Common myeloid progenitor, CD34-positive (primary cell): ENCODE data around the gene CTAG2.
"Not testable (repeated sequence)": the region's sequence is repeated elsewhere in the genome, so short reads cannot be mapped to it uniquely, and the experiment has no call there.

ENCODE experiments used
- CTCF ChIA-PET: fragments of 350-600 bp; sonication (Branson Sonifier 250); formaldehyde crosslinking; loops from one replicate; lab custom pipeline; 2021; ENCODE audit warnings: antibody characterized with exemption; lab: Charles Lee
- POLR2A ChIA-PET: fragments of 350-600 bp; sonication (Branson Sonifier 250); formaldehyde crosslinking; loops from one replicate; lab custom pipeline; 2021; ENCODE audit warnings: antibody characterized with exemption; lab: Charles Lee
- DNase-seq, 3 donors: peaks; one replicate each; pipeline versions ENCODE4 v3.0.0 to v3.0.0-alpha.2; 2013
- H3K27ac ChIP-seq, 2 experiments: 1 replicate in 1 of 2; 2 replicates in 1 of 2; pipeline ENCODE4 v1.7.0; 2013; ENCODE audit warnings: inconsistent platforms in 2 of 2, low read length in 2 of 2, mild to moderate bottlenecking in 2 of 2, low read depth in 1 of 2, moderate library complexity in 1 of 2; ENCODE audit not compliant: severe bottlenecking in 2 of 2, insufficient read depth in 1 of 2, poor library complexity in 1 of 2
- H3K27me3 ChIP-seq, 5 experiments: replicated peaks in 2 of 5; 1 replicate in 3 of 5; 2 replicates in 2 of 5; pipeline versions ENCODE4 v1.6.1 to v1.7.0; 2013; ENCODE audit warnings: low read length in 4 of 5, mild to moderate bottlenecking in 2 of 5, moderate library complexity in 2 of 5, inconsistent platforms in 1 of 5; ENCODE audit not compliant: insufficient read depth in 5 of 5, control insufficient read depth in 4 of 5
- H3K36me3 ChIP-seq, 4 experiments: 1 replicate in 2 of 4; 2 replicates in 2 of 4; pipeline versions ENCODE4 v1.6.1 to v1.7.0; 2013; ENCODE audit warnings: low read length in 3 of 4, control low read depth in 1 of 4, mild to moderate bottlenecking in 1 of 4; ENCODE audit not compliant: control insufficient read depth in 4 of 4, insufficient read depth in 4 of 4
- H3K4me1 ChIP-seq, 4 experiments: 1 replicate in 3 of 4; 2 replicates in 1 of 4; pipeline versions ENCODE4 v1.6.1 to v1.7.1; 2013; ENCODE audit warnings: low read length in 3 of 4, mild to moderate bottlenecking in 3 of 4, control low read depth in 1 of 4, inconsistent platforms in 1 of 4, moderate library complexity in 1 of 4; ENCODE audit not compliant: control insufficient read depth in 4 of 4, insufficient read depth in 4 of 4; ENCODE audit errors: control extremely low read depth in 1 of 4
- H3K4me3 ChIP-seq, 7 experiments: 1 replicate in 4 of 7; 2 replicates in 3 of 7; pipeline versions ENCODE4 v1.5.1 to v1.7.0; 2013; ENCODE audit warnings: mild to moderate bottlenecking in 7 of 7, low read length in 6 of 7, moderate library complexity in 6 of 7, inconsistent platforms in 2 of 7, low read depth in 2 of 7, control low read depth in 1 of 7; ENCODE audit not compliant: insufficient read depth in 4 of 7, control insufficient read depth in 1 of 7; ENCODE audit errors: extremely low read depth in 1 of 7
- H3K9me3 ChIP-seq, 5 experiments: 1 replicate in 4 of 5; 2 replicates in 1 of 5; pipeline versions ENCODE4 v1.6.1 to v1.7.1; 2013; ENCODE audit warnings: low read length in 4 of 5, mild to moderate bottlenecking in 2 of 5, inconsistent platforms in 1 of 5, low read depth in 1 of 5, moderate library complexity in 1 of 5; ENCODE audit not compliant: control insufficient read depth in 4 of 5, insufficient read depth in 2 of 5; ENCODE audit errors: control extremely low read depth in 1 of 5
- WGBS: methylation state at CpG from one replicate; pipeline ENCODE4 v1.1.5; 2013; ENCODE audit not compliant: insufficient coverage; 5-methylcytosine and 5-hydroxymethylcytosine counted together

CTAG2 gene

GRCh38 chrX:154628960-154629359 is 24.4 kb downstream of the CTAG2 start:
- not testable (repeated sequence) for H3K27me3 ChIP-seq, H3K4me1 ChIP-seq
- WGBS, result no CpG with 5 or more reads among the region's 5 CpGs

GRCh38 chrX:154620767-154621414 is 32.5 kb downstream of the CTAG2 start:
- CTCF ChIA-PET, H3K4me3 ChIP-seq, H3K4me1 ChIP-seq, POLR2A ChIA-PET, DNase-seq, H3K9me3 ChIP-seq, H3K27ac ChIP-seq, H3K36me3 ChIP-seq, H3K27me3 ChIP-seq: not testable (repeated sequence)
- no CpG with 5 or more reads among the region's 11 CpGs for WGBS

More at GRCh38 chrX:154628960-154629359, 24.4 kb downstream of the CTAG2 start:
- CTCF ChIA-PET, H3K9me3 ChIP-seq, DNase-seq, H3K27ac ChIP-seq, H3K36me3 ChIP-seq, H3K4me3 ChIP-seq, POLR2A ChIA-PET: not testable (repeated sequence)

GRCh38 chrX:154619182-154619581 is 34.2 kb downstream of the CTAG2 start, which contains the start of gene CTAG1B:
Gene CTAG1B (minus strand): TSS chrX:154619282. CDS start chrX:154619218, 64 bp downstream.
- DNase-seq, H3K4me1 ChIP-seq, CTCF ChIA-PET, H3K27ac ChIP-seq, H3K36me3 ChIP-seq, H3K4me3 ChIP-seq, POLR2A ChIA-PET, H3K27me3 ChIP-seq, H3K9me3 ChIP-seq: not testable (repeated sequence)
- no CpG with 5 or more reads among the region's 28 CpGs for WGBS

GRCh38 chrX:154613586-154613985 is 39.8 kb downstream of the CTAG2 start:
- not testable (repeated sequence) for H3K27ac ChIP-seq

GRCh38 chrX:154611146-154611545 is 42.2 kb downstream of the CTAG2 start:
- DNase-seq, H3K4me1 ChIP-seq, H3K9me3 ChIP-seq, H3K27me3 ChIP-seq, H3K4me3 ChIP-seq, H3K36me3 ChIP-seq, H3K27ac ChIP-seq, POLR2A ChIA-PET: not testable (repeated sequence)
- WGBS, result 90% methylated on average over 3 of the region's 12 CpGs
- CTCF ChIA-PET, result interaction anchor here (1.8 kb wide), 1 partner anchor 17 kb away, joined by 5 read pairs; no protein-coding TSS in a partner anchor

More at GRCh38 chrX:154613586-154613985, 39.8 kb downstream of the CTAG2 start:
- no CpG with 5 or more reads among the region's 12 CpGs for WGBS
- H3K4me3 ChIP-seq, H3K27me3 ChIP-seq, H3K9me3 ChIP-seq, H3K4me1 ChIP-seq, CTCF ChIA-PET, H3K36me3 ChIP-seq, DNase-seq, POLR2A ChIA-PET: not testable (repeated sequence)

- H3K36me3 ChIP-seq, H3K27ac ChIP-seq, H3K9me3 ChIP-seq, H3K4me3 ChIP-seq, H3K4me1 ChIP-seq, DNase-seq, POLR2A ChIA-PET, H3K27me3 ChIP-seq, CTCF ChIA-PET: not testable (repeated sequence)
- WGBS, result 67% methylated on average over 6 of the region's 12 CpGs
These were observed 44.6 kb downstream of the CTAG2 start for GRCh38 chrX:154608823-154609222.

GRCh38 chrX:154607976-154608375 is 45.4 kb downstream of the CTAG2 start:
- H3K9me3 ChIP-seq, POLR2A ChIA-PET, H3K27me3 ChIP-seq, DNase-seq, CTCF ChIA-PET, H3K4me3 ChIP-seq, H3K27ac ChIP-seq, H3K36me3 ChIP-seq: not testable (repeated sequence)
- WGBS, result no CpG with 5 or more reads among the region's 11 CpGs
- peaks cover 0 to 13% (median 5%) of the 10 kb centered on the region in 4 experiments for H3K4me1 ChIP-seq
